Aorta (tissue), 5 donors: ENCODE measurements around the gene NCAPG. TPM values are rescaled to one million over a fixed set of nuclear protein-coding genes. Genes with fewer than 3 reads are reported as not detected.
"Not testable (repeated sequence)": the region's sequence is repeated elsewhere in the genome, so short reads cannot be mapped to it uniquely, and the experiment has no call there.

Experiments used
- ATAC-seq: fragments of 200-7000 bp; cut with Tn5 transposase; one replicate; pipeline ENCODE4 v1.9.1; 2022; ENCODE audit warnings: moderate library complexity; ENCODE audit not compliant: low FRiP score
- DNase-seq, 2 donors: peaks; one replicate each; pipeline ENCODE4 v3.0.0-alpha.2; 2020
- H3K27ac ChIP-seq, 2 donors: one replicate each; pipeline ENCODE4 v1.5.1; 2013; ENCODE audit warnings: low read length in 2 of 2, mild to moderate bottlenecking in 2 of 2, moderate library complexity in 2 of 2, control low read depth in 1 of 2, inconsistent platforms in 1 of 2, low read depth in 1 of 2
- H3K27me3 ChIP-seq, 2 donors: one replicate each; pipeline ENCODE4 v1.6.1; 2013; ENCODE audit warnings: control low read depth in 1 of 2, low read length in 1 of 2, mild to moderate bottlenecking in 1 of 2, moderate library complexity in 1 of 2; ENCODE audit not compliant: insufficient read depth in 2 of 2, control insufficient read depth in 1 of 2
- H3K36me3 ChIP-seq, 2 donors: one replicate each; pipeline ENCODE4 v1.6.1; 2013; ENCODE audit warnings: control low read depth in 1 of 2, low read length in 1 of 2, mild to moderate bottlenecking in 1 of 2; ENCODE audit not compliant: insufficient read depth in 2 of 2, control insufficient read depth in 1 of 2
- H3K4me1 ChIP-seq, 2 donors: one replicate each; pipeline ENCODE4 v1.6.1; 2013; ENCODE audit warnings: low read length in 2 of 2, control low read depth in 1 of 2, mild to moderate bottlenecking in 1 of 2, moderate library complexity in 1 of 2; ENCODE audit not compliant: insufficient read depth in 2 of 2, control insufficient read depth in 1 of 2
- H3K4me3 ChIP-seq, 2 donors: one replicate each; pipeline ENCODE4 v1.5.1; 2013; ENCODE audit warnings: low read length in 2 of 2, control low read depth in 1 of 2, mild to moderate bottlenecking in 1 of 2
- H3K9me3 ChIP-seq: one replicate; pipeline ENCODE4 v1.6.1; 2013; ENCODE audit warnings: mild to moderate bottlenecking, low read length; ENCODE audit not compliant: control insufficient read depth
- WGBS, 2 donors: extraction: QIAGEN DNeasy Blood & Tissue Kit; methylation state at CpG; one replicate each; pipeline ENCODE4 v1.1.7; 2013; 5-methylcytosine and 5-hydroxymethylcytosine counted together
- intact Hi-C, 2 donors: fragments of 100-400 bp; cut with DNase I; formaldehyde crosslinking; loops; one replicate each; pipeline versions ENCODE4 v1.14.2 to v1.15.0; 2022
- polyA plus RNA-seq, 2 donors: library from polyadenylated mRNA; stranded (reverse); fragments of 200-250 nt; gene quantifications; one replicate each; pipeline ENCODE4 v1.2.3, GENCODE V29; 2013
- total RNA-seq, 2 donors: library from RNA; stranded (reverse); fragmentation: NEBNext Ultra II Directional; extraction: Animal tissue kit (Norgen Biotek cat#: 25700); gene quantifications; one replicate each; pipeline ENCODE4 v1.2.1, GENCODE V29; 2021
- donor health status: healthy with polysubstance abuse.
- donor health status: Bipolar disorder and iron deficiency.
- donor health status: DM: no; HTN: no; CAD: no.
- donor health status: DM: no; HTN: no; CAD: no.
- donor health status: DM: yes; HTN: yes; CAD: no.

The NCAPG gene
- total and polyA plus RNA-seq, 4 donors = 0.78 to 1.8 TPM; not detected in 2

DNA sequence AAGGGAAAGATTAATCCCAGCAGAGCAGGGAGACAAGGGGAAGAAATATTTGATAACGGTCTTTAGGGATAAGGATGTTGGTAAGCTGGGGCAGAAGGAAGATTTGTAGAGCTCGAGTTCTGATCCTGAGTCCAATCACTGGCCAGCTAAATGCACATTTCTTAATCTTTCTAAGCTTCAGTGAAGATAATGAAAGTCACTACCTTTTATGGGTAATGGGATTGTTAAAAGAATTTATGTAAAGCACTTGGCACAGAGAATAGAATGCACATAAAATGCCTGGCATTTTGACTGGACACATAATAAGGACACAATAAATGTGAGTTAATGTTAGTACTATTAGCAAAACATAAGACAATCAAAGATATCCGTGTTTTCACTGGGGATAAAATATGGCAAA, 43.3 kb downstream of the NCAPG start:
- Histone ChIP-seq H3K27ac (no peak overlapping the region), H3K27me3 (no peaks in the 10 kb centered on the region), H3K9me3 (no peaks in the 10 kb centered on the region), H3K36me3 (no peaks in the 10 kb centered on the region), H3K4me3 (no peak overlapping the region), H3K4me1 (no peaks in the 10 kb centered on the region)
- ATAC-seq (no peak), DNase-seq (no peak)
- 25 to 37% methylated on average over 3 of the region's 3 CpGs for WGBS, 2 donors
- intact Hi-C loops = no loop called here

DNA sequence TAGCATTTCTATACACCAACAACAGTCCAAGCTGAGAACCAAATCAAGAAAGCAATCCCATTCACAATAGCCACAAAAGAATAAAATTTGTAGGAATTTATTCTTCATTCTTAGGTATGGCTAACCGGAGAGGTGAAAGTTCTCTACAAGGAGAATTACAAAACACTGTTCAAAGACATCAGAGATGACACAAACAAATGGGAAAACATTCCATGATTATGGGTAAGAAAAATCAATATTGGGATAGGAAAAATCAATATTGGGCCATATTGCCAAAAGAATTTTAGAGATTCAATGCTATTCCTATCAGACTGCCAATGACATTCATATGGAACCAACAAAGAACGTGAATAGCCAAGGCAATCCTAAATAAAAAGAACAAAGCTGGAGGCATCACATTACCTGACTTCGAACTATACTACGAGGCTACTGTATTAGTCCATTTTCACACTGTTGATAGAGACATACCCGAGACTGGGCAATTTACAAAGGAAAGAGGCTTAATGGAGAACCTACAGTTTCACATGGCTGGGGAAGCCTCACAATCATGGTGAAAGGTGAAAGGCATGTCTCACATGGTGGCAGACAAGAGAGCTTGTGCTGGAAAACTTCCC, 49.1 kb downstream of the NCAPG start:
- DNase-seq = no peak
- no peaks in the 10 kb centered on the region for H3K27me3 ChIP-seq
- intact Hi-C loops = no loop called here
- no peak for ATAC-seq
- no peaks in the 10 kb centered on the region for H3K4me1 ChIP-seq
- peaks cover 2% of the 10 kb centered on the region for H3K9me3 ChIP-seq
- no peak overlapping the region for H3K4me3 ChIP-seq
- WGBS, 2 donors = 97 to 98% methylated on average over 5 of the region's 5 CpGs
- no peak overlapping the region for H3K27ac ChIP-seq
- no peaks in the 10 kb centered on the region for H3K36me3 ChIP-seq

DNA sequence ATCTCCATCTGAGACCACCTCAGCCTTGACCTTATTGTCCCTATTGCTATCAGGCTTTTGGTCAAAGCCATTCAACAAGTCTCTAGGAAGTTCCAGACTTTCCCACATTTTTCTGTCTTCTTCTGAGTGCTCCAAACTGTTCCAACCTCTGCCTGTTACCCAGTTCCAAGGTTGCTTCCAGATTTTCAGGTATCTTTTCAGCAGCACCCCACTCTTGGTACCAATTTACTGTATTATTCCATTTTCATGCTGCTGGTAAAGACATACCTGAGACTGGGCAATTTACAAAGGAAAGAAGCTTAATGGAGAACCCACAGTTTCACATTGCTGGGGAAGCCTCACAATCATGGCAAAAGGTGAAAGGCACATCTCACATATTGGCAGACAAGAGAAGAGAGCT, 51.1 kb downstream of the NCAPG start:
- H3K9me3 ChIP-seq, H3K4me3 ChIP-seq, H3K27me3 ChIP-seq, intact Hi-C loops, ATAC-seq, H3K27ac ChIP-seq, DNase-seq, H3K36me3 ChIP-seq, H3K4me1 ChIP-seq: not testable (repeated sequence)

GRCh38 chr4:17865866-17866363, 55.1 kb downstream of the NCAPG start:
- DNase-seq (no peak), ATAC-seq (no peak)
- 97 to 100% methylated on average over 1 of the region's 1 CpG for WGBS, 2 donors
- intact Hi-C loops = no loop called here
- peaks cover 2% of the 10 kb centered on the region for H3K9me3 ChIP-seq
- H3K27me3 ChIP-seq = no peaks in the 10 kb centered on the region
- no peak overlapping the region for H3K4me3 ChIP-seq
- no peaks in the 10 kb centered on the region for H3K36me3 ChIP-seq
- H3K4me1 ChIP-seq = no peaks in the 10 kb centered on the region
- no peak overlapping the region for H3K27ac ChIP-seq

DNA sequence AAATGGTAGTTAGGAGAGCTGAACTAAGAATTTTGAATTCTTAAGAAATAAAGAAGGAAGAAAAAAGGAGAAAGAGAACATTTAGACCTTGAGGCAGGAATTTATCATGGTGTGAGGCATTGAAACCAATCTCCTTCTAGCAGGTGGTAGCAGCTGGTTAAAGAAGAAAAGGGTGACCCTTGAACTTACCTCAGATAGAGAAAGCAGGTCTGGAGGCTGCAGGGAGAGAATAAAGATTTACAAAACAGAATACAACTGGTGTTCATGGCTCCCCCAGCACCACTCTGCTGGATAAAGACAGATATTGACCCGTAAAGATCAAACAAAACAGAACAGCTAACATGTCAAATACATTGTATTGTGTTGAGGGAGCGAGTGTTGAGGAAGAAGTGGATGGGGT, 56.0 kb downstream of the NCAPG start:
- Histone ChIP-seq H3K27ac (no peak overlapping the region), H3K4me3 (no peak overlapping the region), H3K9me3 (no peaks in the 10 kb centered on the region), H3K4me1 (no peaks in the 10 kb centered on the region), H3K36me3 (no peaks in the 10 kb centered on the region), H3K27me3 (no peaks in the 10 kb centered on the region)
- WGBS, 2 donors = 95 to 97% methylated on average over 2 of the region's 2 CpGs
- ATAC-seq (no peak), DNase-seq (no peak)
- intact Hi-C loops = no loop called here

GRCh38 chr4:17867276-17867675, 56.5 kb downstream of the NCAPG start:
- no peak for ATAC-seq
- H3K36me3 ChIP-seq = no peaks in the 10 kb centered on the region

DNA sequence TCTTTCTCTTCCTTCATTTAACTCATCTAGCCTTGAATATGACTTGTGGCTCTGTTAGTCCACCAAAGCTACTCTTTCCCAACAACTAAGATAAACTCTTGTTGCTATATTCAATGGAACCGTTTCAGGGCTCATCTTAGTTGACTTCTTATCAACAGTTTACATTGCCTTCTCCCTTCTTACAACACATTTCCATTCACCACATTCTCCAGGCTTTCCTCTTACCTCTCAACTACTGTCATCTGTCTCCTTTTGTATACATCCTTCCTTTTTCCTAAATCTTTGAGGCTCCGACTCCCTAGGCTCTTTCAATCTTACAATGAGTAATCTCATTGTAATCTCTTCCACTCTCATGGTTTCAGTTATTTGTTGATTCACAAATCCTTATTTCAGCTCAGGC, 58.5 kb downstream of the NCAPG start:
- intact Hi-C loops = no loop called here
- no peaks in the 10 kb centered on the region for H3K27me3 ChIP-seq
- 96 to 97% methylated on average over 2 of the region's 2 CpGs for WGBS, 2 donors

More at GRCh38 chr4:17867276-17867675, 56.5 kb downstream of the NCAPG start:
- Histone ChIP-seq H3K27ac (no peak overlapping the region), H3K27me3 (no peaks in the 10 kb centered on the region), H3K4me1 (no peaks in the 10 kb centered on the region), H3K9me3 (no peaks in the 10 kb centered on the region), H3K4me3 (no peak overlapping the region)
- intact Hi-C loops = no loop called here
- DNase-seq = no peak
- 66 to 69% methylated on average over 3 of the region's 3 CpGs for WGBS, 2 donors

GRCh38 chr4:17875402-17876070, 64.8 kb downstream of the NCAPG start:
- no peaks in the 10 kb centered on the region for H3K9me3 ChIP-seq
- H3K4me3 ChIP-seq = no peak overlapping the region
- H3K27me3 ChIP-seq = no peaks in the 10 kb centered on the region
- ATAC-seq (no peak), DNase-seq (no peak)
- no peak overlapping the region for H3K27ac ChIP-seq
- 96 to 97% methylated on average over 4 of the region's 4 CpGs for WGBS, 2 donors
- intact Hi-C loops = no loop called here
- no peaks in the 10 kb centered on the region for H3K4me1 ChIP-seq
- no peaks in the 10 kb centered on the region for H3K36me3 ChIP-seq

More for the DNA sequence above, 58.5 kb downstream of the NCAPG start:
- Histone ChIP-seq H3K36me3 (no peaks in the 10 kb centered on the region), H3K4me3 (no peak overlapping the region), H3K4me1 (no peaks in the 10 kb centered on the region), H3K27ac (no peak overlapping the region), H3K9me3 (no peaks in the 10 kb centered on the region)
- no peak for ATAC-seq
- no peak for DNase-seq

DNA sequence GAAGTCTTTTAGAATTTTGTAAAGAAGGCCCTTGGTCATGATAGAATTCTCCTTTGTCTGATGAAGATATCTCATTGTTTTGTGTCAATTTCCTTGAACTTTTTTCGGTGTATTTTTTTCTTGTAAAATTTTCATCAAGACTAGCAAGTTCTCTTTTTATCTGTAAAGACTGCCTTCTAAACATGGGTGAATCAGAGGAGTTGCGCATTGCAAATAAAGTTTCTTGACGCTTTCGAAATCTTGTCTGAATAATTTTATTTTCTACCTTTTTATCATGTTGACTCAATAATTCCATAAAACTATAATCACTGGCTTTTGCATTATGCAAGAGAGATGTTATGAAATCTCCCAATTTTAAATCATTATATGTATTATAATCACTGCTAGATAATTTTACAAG, 66.2 kb downstream of the NCAPG start:
- ATAC-seq (no peak), DNase-seq (no peak)
- no peak overlapping the region for H3K4me3 ChIP-seq
- no peaks in the 10 kb centered on the region for H3K9me3 ChIP-seq
- H3K36me3 ChIP-seq = no peaks in the 10 kb centered on the region
- intact Hi-C loops = no loop called here
- WGBS, 2 donors = 98 to 99% methylated on average over 4 of the region's 4 CpGs
- H3K27me3 ChIP-seq = no peaks in the 10 kb centered on the region
- H3K4me1 ChIP-seq = no peaks in the 10 kb centered on the region
- no peak overlapping the region for H3K27ac ChIP-seq
